GM21737 (cell line): ENCODE results near the gene ADGRF3.
"Not testable (repeated sequence)": the region's sequence is repeated elsewhere in the genome, so short reads cannot be mapped to it uniquely, and the experiment has no call there.

Experiments used
- ATAC-seq: cut with Tn5 transposase; IDR thresholded peaks from one replicate; pipeline ENCODE4 v1.9.1; 2021; ENCODE audit warnings: mild to moderate bottlenecking, moderate library complexity; ENCODE audit not compliant: unreplicated experiment

ADGRF3 gene

GRCh38 chr2:26324479-26324878 is 22.1 kb downstream of the ADGRF3 start:
- not testable (repeated sequence) for ATAC-seq

- ATAC-seq, result no peak
These were observed 27.6 kb downstream of the ADGRF3 start for GRCh38 chr2:26318950-26319349.

GRCh38 chr2:26317377-26318105 is 29.0 kb downstream of the ADGRF3 start:
- ATAC-seq, result no peak

GRCh38 chr2:26316845-26317244 is 29.7 kb downstream of the ADGRF3 start:
- no peak for ATAC-seq

- no peak for ATAC-seq
These were observed 30.5 kb downstream of the ADGRF3 start for GRCh38 chr2:26316041-26316440.

GRCh38 chr2:26314243-26314642 is 32.3 kb downstream of the ADGRF3 start:
- no peak for ATAC-seq

GRCh38 chr2:26313446-26313845 is 33.1 kb downstream of the ADGRF3 start:
- no peak for ATAC-seq

GRCh38 chr2:26312471-26312870 is 34.1 kb downstream of the ADGRF3 start:
- no peak for ATAC-seq

- ATAC-seq, result no peak
These were observed 36.7 kb downstream of the ADGRF3 start for GRCh38 chr2:26309921-26310320.

- no peak for ATAC-seq
These were observed 41.0 kb downstream of the ADGRF3 start for GRCh38 chr2:26305540-26305939.

GRCh38 chr2:26305094-26305493 is 41.5 kb downstream of the ADGRF3 start:
- not testable (repeated sequence) for ATAC-seq

GRCh38 chr2:26302846-26303245 is 43.7 kb downstream of the ADGRF3 start:
- ATAC-seq, result no peak

GRCh38 chr2:26300234-26300925 is 46.2 kb downstream of the ADGRF3 start:
- ATAC-seq, result no peak

- ATAC-seq, result no peak
These were observed 47.0 kb downstream of the ADGRF3 start for GRCh38 chr2:26299471-26300101.

- ATAC-seq, result no peak
These were observed 47.8 kb downstream of the ADGRF3 start for GRCh38 chr2:26298638-26299393.

- no peak for ATAC-seq
These were observed 48.3 kb downstream of the ADGRF3 start for GRCh38 chr2:26298286-26298637.

- no peak for ATAC-seq
These were observed 49.5 kb downstream of the ADGRF3 start for GRCh38 chr2:26297061-26297460.

GRCh38 chr2:26295511-26295910 is 51.1 kb downstream of the ADGRF3 start:
- no peak for ATAC-seq

GRCh38 chr2:26292646-26293045 is 53.9 kb downstream of the ADGRF3 start:
- no peak for ATAC-seq

GRCh38 chr2:26290001-26290400 is 56.6 kb downstream of the ADGRF3 start:
- no peak for ATAC-seq

GRCh38 chr2:26285931-26286330 is 60.7 kb downstream of the ADGRF3 start:
- no peak for ATAC-seq
